ENCODE data around the gene SLC39A8.

DNA sequence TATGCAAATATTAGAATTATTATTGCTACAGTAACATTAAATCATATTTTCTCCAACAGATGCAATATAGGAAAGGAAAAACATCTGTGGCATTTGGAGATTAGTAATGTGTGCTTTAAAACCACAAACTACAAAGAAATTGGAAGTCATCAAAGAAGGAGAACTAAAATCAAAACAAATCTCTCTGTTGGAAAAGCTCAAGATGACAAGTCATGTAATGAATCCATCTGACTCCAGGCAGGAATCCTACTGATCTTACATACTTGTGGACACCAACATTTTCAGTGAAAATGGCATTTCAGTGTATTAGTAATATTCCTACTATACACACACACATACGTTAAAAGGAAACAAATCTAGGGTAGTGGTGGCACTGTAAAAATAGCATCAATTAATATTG lies 98.2 kb downstream of the SLC39A8 start:
- TF ChIP-seq, protein P1, sequence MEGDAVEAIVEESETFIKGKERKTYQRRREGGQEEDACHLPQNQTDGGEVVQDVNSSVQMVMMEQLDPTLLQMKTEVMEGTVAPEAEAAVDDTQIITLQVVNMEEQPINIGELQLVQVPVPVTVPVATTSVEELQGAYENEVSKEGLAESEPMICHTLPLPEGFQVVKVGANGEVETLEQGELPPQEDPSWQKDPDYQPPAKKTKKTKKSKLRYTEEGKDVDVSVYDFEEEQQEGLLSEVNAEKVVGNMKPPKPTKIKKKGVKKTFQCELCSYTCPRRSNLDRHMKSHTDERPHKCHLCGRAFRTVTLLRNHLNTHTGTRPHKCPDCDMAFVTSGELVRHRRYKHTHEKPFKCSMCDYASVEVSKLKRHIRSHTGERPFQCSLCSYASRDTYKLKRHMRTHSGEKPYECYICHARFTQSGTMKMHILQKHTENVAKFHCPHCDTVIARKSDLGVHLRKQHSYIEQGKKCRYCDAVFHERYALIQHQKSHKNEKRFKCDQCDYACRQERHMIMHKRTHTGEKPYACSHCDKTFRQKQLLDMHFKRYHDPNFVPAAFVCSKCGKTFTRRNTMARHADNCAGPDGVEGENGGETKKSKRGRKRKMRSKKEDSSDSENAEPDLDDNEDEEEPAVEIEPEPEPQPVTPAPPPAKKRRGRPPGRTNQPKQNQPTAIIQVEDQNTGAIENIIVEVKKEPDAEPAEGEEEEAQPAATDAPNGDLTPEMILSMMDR (IDR thresholded peaks at IDR 0.05) = no peak
- no peak for TF ChIP-seq POLR2A (IDR thresholded peaks at IDR 0.05)

All from adrenal gland (tissue), 5 donors.